ENCODE data around the gene REEP3. TPM values are rescaled to one million over a fixed set of nuclear protein-coding genes. Genes with fewer than 3 reads are reported as not detected.
"Not testable (repeated sequence)": the region's sequence is repeated elsewhere in the genome, so short reads cannot be mapped to it uniquely, and the experiment has no call there.

REEP3 gene
- total RNA-seq, 1 experiment from 2014 or later, result 19.7 TPM

- in situ Hi-C loops (cut with HindIII; ENCODE audit: low pct_unique_long_range_greater_than_20kb, low sequenced_read_pairs), result no loop called here
- no peak for DNase-seq (ENCODE audit: low read depth)
Observed at GRCh38 chr10:63539377-63539776, 18.2 kb downstream of the REEP3 start.

GRCh38 chr10:63539994-63540393, 18.8 kb downstream of the REEP3 start:
- in situ Hi-C loops (cut with HindIII; ENCODE audit: low pct_unique_long_range_greater_than_20kb, low sequenced_read_pairs), result no loop called here
- no peak for DNase-seq (ENCODE audit: low read depth)

GRCh38 chr10:63542835-63543575, 21.8 kb downstream of the REEP3 start:
- DNase-seq (ENCODE audit: low read depth), result peak; percentile 30
- in situ Hi-C loops (cut with HindIII; ENCODE audit: low pct_unique_long_range_greater_than_20kb, low sequenced_read_pairs), result no loop called here

- DNase-seq (ENCODE audit: low read depth), result no peak
- in situ Hi-C loops (cut with HindIII; ENCODE audit: low pct_unique_long_range_greater_than_20kb, low sequenced_read_pairs), result no loop called here
Observed at GRCh38 chr10:63543576-63543962, 22.4 kb downstream of the REEP3 start.

- DNase-seq (ENCODE audit: low read depth), result no peak
- in situ Hi-C loops (cut with HindIII; ENCODE audit: low pct_unique_long_range_greater_than_20kb, low sequenced_read_pairs), result no loop called here
Observed at GRCh38 chr10:63544418-63544817, 23.2 kb downstream of the REEP3 start.

- DNase-seq (ENCODE audit: low read depth), result no peak
Observed at GRCh38 chr10:63547628-63548360, 26.6 kb downstream of the REEP3 start.

GRCh38 chr10:63548860-63549259, 27.7 kb downstream of the REEP3 start:
- in situ Hi-C loops (cut with HindIII; ENCODE audit: low pct_unique_long_range_greater_than_20kb, low sequenced_read_pairs), result no loop called here
- no peak for DNase-seq (ENCODE audit: low read depth)

More at GRCh38 chr10:63547628-63548360, 26.6 kb downstream of the REEP3 start:
- in situ Hi-C loops (cut with HindIII; ENCODE audit: low pct_unique_long_range_greater_than_20kb, low sequenced_read_pairs), result no loop called here

- in situ Hi-C loops (cut with HindIII; ENCODE audit: low pct_unique_long_range_greater_than_20kb, low sequenced_read_pairs), result no loop called here
- DNase-seq (ENCODE audit: low read depth), result no peak
Observed at GRCh38 chr10:63549810-63550209, 28.6 kb downstream of the REEP3 start.

GRCh38 chr10:63553031-63553430, 31.8 kb downstream of the REEP3 start:
- in situ Hi-C loops (cut with HindIII; ENCODE audit: low pct_unique_long_range_greater_than_20kb, low sequenced_read_pairs), result no loop called here
- peak; percentile 34 for DNase-seq (ENCODE audit: low read depth)

- in situ Hi-C loops (cut with HindIII; ENCODE audit: low pct_unique_long_range_greater_than_20kb, low sequenced_read_pairs), result no loop called here
- peak; percentile 6 for DNase-seq (ENCODE audit: low read depth)
Observed at GRCh38 chr10:63553473-63553872, 32.3 kb downstream of the REEP3 start.

- peak; percentile 50 for DNase-seq (ENCODE audit: low read depth)
- in situ Hi-C loops (cut with HindIII; ENCODE audit: low pct_unique_long_range_greater_than_20kb, low sequenced_read_pairs), result no loop called here
Observed at GRCh38 chr10:63554657-63555056, 33.5 kb downstream of the REEP3 start.

- in situ Hi-C loops (cut with HindIII; ENCODE audit: low pct_unique_long_range_greater_than_20kb, low sequenced_read_pairs), result no loop called here
- DNase-seq (ENCODE audit: low read depth), result no peak
Observed at GRCh38 chr10:63555330-63555729, 34.1 kb downstream of the REEP3 start.

- in situ Hi-C loops (cut with HindIII; ENCODE audit: low pct_unique_long_range_greater_than_20kb, low sequenced_read_pairs), result no loop called here
- no peak for DNase-seq (ENCODE audit: low read depth)
Observed at GRCh38 chr10:63558132-63558784, 37.1 kb downstream of the REEP3 start.

GRCh38 chr10:63561341-63561740, 40.1 kb downstream of the REEP3 start:
- in situ Hi-C loops (cut with HindIII; ENCODE audit: low pct_unique_long_range_greater_than_20kb, low sequenced_read_pairs), result no loop called here
- no peak for DNase-seq (ENCODE audit: low read depth)

- in situ Hi-C loops (cut with HindIII; ENCODE audit: low pct_unique_long_range_greater_than_20kb, low sequenced_read_pairs), result no loop called here
- DNase-seq (ENCODE audit: low read depth), result no peak
Observed at GRCh38 chr10:63562391-63562790, 41.2 kb downstream of the REEP3 start.

- in situ Hi-C loops (cut with HindIII; ENCODE audit: low pct_unique_long_range_greater_than_20kb, low sequenced_read_pairs), result no loop called here
Observed at GRCh38 chr10:63562857-63563256, 41.7 kb downstream of the REEP3 start.

GRCh38 chr10:63563623-63564022, 42.4 kb downstream of the REEP3 start:
- in situ Hi-C loops (cut with HindIII; ENCODE audit: low pct_unique_long_range_greater_than_20kb, low sequenced_read_pairs), result no loop called here
- DNase-seq (ENCODE audit: low read depth), result no peak

More at GRCh38 chr10:63562857-63563256, 41.7 kb downstream of the REEP3 start:
- no peak for DNase-seq (ENCODE audit: low read depth)

GRCh38 chr10:63564731-63565130, 43.5 kb downstream of the REEP3 start:
- DNase-seq (ENCODE audit: low read depth); in situ Hi-C loops (cut with HindIII; ENCODE audit: low pct_unique_long_range_greater_than_20kb, low sequenced_read_pairs): not testable (repeated sequence)

GRCh38 chr10:63573068-63573697, 52.0 kb downstream of the REEP3 start:
- DNase-seq (ENCODE audit: low read depth), result no peak
- in situ Hi-C loops (cut with HindIII; ENCODE audit: low pct_unique_long_range_greater_than_20kb, low sequenced_read_pairs), result no loop called here

Data from Caki2 (cell line).